ENCODE measurements around the gene PEA15.

Gene PEA15

GRCh38 chr1:160209321-160210046, 4.3 kb downstream of the PEA15 start:
- no peak for DNase-seq

DNA sequence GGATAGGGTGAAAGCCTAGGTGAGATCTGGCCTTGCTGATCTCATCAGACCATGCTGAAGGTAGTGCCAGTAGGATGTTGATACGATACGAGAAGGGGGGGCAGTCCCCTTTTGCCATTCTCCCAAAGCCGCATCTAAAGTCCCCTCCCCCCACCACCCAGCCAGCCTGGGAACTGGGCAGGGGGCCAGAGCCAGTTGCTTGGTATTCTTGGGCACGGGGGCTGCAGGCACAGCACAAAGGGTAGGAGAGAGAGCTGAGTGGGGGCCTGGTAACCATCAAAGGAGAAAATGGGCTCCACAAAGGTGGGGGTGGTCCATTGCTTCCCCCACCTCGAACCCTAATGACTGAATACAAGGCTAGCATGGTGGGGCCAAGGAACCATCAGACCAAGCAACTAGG, 5.4 kb downstream of the PEA15 start:
- DNase-seq: no peak

DNA sequence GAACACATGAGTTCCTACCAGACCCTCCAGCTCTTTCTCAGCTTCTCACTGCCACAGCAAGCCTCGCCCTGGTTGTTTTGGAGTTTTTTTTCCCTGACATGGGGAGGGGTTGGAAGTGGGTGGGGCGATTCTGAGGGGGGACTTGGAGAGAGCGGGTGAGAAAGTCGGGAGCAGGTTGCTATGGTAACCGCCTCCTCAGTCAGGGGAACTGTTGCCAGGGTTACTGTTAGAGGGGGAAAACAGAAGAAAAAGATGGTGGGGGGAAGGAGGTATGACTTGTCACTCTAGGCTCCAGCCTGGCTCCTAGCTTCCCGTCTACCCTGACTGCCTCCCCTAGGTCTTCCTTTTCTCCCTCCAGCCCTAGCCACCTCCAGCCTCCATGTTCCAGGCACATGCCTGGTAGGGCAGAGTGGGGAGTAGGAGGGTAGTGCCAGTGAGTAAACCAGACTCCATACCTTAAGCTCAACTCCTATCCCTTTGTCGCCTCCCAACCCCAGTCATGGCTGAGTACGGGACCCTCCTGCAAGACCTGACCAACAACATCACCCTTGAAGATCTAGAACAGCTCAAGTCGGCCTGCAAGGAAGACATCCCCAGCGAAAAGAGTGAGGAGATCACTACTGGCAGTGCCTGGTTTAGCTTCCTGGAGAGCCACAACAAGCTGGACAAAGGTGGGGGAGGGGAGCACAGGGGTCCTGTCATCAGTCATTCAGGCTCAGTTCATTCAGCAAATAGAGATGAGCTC, 6.0 kb downstream of the PEA15 start:
- no peak for DNase-seq

- no peak for DNase-seq
These were observed 9.4 kb downstream of the PEA15 start for GRCh38 chr1:160214481-160215140.

DNA sequence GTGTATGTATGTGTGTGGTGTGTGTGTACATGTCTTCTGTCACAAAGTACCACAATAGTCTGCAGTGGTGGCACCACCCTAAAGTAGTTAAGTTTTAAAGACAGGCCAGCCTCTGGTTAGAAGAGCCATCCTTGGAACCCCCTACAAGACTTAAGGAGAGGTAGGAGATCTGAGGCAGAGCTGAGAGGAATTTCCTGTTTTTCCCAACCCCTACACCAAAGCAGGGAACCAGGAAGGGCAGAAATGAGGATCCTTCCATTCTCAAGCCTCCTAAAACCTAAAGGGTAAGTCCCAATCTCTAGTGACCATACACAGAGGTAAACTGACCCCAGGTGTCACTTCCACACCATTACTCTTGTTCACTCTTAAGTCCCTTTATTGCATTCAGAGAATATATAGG, 11.1 kb downstream of the PEA15 start:
- DNase-seq: no peak

- DNase-seq: peak; percentile 30
These were observed 12.4 kb downstream of the PEA15 start for GRCh38 chr1:160217481-160218051.

- DNase-seq: no peak
These were observed 14.1 kb downstream of the PEA15 start for GRCh38 chr1:160219062-160219929.

GRCh38 chr1:160220301-160220700, 15.1 kb downstream of the PEA15 start:
- DNase-seq: no peak

DNA sequence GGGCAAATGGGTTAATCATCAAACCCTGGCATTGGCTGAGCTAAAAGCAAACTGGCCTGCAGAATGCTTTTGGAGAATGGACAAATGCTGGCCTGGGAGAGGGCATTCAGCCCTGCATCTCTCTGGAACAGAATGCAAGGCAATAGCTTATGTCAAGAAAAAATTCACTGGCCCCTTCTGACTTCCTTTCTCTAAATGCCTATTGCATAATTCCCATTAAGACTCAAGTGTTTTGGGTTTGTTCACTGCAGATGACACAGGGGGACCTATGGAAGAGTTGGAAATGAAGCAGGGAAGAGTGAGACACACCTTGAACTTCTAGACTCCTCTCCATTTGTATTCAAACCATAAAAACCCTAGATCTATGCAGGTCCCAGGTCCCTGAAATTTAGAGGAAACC, 15.9 kb downstream of the PEA15 start:
- no peak for DNase-seq

DNA sequence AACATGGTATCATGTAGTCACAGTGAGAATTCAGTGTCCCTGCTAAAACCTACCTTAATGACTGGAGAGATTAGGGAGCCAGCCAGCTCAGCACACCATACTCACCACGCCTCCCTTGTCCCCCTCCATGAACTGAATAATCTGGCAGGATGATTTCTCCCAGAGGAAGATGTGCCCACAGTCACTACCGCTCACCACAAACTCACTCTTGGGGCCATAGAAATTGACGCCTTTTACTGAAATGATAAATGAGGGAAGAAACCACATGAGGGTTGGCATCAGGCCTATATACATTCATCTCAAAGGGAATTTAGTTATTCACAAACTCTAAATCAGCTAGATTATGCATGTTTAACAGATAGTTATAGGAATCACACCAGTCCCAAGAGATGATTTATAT, 17.4 kb downstream of the PEA15 start:
- no peak for DNase-seq

GRCh38 chr1:160224606-160225005, 19.4 kb downstream of the PEA15 start:
- DNase-seq: no peak

DNA sequence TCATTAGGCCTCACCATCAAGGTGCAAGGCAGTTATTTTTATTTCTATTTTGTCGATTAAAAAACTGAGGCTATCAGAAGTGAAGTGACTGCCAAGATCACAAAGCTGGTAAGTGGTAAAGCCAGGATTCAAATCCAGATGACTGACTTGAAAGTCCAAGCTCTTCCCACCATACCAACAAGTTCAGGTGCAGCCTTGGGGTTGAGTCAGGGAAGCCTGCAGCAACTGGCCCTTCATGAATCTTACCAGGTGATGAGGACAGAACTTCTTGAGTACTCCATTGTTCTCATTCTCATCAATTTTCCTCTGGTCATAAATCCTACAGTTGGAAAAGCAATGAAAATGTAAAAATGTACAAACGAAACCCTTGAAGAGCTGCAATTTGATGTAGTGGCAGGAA, 20.2 kb downstream of the PEA15 start:
- DNase-seq: no peak

GRCh38 chr1:160226623-160227022, 21.4 kb downstream of the PEA15 start:
- no peak for DNase-seq

DNA sequence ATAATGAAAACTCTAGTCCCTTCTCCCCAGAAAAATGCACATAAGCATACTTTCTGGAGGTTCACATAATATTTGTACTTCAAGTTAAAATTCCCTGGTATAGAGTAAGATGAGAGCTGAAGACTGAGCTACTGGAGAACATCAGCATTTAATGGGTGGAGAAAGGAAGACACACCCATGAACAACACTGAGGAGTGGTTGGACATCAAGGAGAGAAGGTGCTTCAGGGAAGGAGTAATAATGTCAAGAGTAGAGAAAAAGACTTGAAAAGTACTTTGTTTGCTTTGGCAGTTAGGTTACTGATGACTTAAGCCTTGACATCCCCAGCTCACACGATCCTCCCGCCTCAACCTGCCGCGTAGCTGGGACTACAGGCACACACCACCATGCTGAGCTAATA, 21.9 kb downstream of the PEA15 start:
- DNase-seq: no peak

GRCh38 chr1:160227561-160227960, 22.4 kb downstream of the PEA15 start:
- no peak for DNase-seq

GRCh38 chr1:160228431-160228830, 23.2 kb downstream of the PEA15 start:
- DNase-seq: no peak

- DNase-seq: no peak
These were observed 27.7 kb downstream of the PEA15 start for GRCh38 chr1:160232911-160233310.

GRCh38 chr1:160236806-160237205, 31.6 kb downstream of the PEA15 start:
- DNase-seq: no peak

GRCh38 chr1:160237558-160237957, 32.4 kb downstream of the PEA15 start:
- no peak for DNase-seq

DNA sequence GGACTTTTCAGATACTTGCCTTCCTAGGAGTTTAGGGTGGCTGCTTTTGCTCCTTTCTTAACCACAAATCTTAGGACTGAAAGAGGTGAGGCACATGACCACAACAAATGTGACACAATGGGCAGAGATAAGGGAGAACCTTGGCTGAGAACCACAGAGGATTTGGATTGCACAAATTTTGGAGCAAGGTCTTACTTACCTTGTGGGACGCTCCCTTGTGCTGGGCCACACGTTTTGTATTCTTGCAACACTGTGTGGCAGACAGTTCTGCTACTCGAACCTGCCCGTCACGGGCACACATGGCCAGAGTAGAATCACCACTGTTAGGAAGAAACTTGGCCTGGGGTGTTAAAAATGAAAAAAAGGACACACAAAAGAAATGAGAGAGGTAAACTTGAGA, 33.2 kb downstream of the PEA15 start:
- DNase-seq: no peak

DNA sequence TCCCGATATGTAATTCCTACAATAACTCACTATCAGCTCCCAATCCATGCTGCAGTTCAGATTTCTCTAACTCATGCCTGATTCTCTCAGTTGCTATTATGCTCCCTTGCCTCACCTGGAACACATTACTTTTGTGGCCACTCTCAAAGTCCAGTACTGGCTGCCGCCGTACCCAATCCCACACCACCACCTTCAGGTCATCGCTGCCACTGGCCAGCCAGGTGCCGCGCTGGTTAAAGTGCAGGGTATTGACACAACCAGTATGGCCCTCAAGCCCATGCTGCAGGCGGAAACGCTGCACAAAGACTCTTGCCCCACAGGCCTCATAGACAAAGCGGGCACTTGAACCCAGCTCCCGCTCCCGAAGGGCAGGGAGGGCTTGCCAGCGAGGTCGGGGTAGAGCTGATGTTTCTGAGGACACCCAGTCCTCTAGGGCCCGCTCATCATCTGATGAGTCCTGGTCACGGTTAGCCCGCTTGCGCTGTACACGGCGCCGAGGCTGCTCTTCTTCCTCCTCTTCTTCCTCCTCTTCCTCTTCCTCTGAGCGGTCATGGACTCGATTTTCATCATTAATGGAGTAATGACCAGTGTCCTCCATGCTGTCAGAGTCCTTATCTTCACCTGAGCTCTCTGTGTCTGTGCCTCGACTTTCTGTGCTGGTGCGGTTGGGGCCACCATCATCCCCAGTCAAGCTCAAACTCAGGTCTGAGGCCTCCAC, 34.6 kb downstream of the PEA15 start:
- DNase-seq: no peak

GRCh38 chr1:160243767-160244166, 38.6 kb downstream of the PEA15 start:
- no peak for DNase-seq
